ENCODE measurements around the gene CTSH.

DNA sequence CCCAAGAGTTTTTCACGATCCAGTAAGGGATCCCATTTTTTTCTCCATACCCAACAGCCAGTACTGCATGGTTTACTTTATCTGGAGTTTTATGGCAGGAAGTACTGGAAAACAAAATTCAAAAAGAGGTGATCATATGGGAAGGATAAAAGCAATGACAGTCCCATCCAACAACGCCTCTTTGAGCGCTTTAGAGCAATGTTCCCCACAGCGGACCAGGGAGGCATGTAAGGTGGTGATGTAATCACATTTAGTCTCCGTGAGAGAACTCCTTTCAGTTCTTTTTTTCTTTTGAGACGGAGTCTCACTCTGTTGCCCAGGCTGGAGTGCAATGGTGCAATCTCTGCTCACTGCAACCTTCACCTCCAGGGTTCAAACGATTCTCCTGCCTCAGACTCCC lies 21.8 kb downstream of the CTSH start:
- TF ChIP-seq RAD21 (IDR thresholded peaks at IDR 0.05; ENCODE audit: low read depth): no peak
- TF ChIP-seq, protein P1, sequence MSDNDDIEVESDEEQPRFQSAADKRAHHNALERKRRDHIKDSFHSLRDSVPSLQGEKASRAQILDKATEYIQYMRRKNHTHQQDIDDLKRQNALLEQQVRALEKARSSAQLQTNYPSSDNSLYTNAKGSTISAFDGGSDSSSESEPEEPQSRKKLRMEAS (IDR thresholded peaks at IDR 0.05): no peak
- no peak for TF ChIP-seq EP300 (IDR thresholded peaks at IDR 0.05; ENCODE audit: borderline replicate concordance)
- TF ChIP-seq TEAD4 (IDR thresholded peaks at IDR 0.05): no peak
- TF ChIP-seq, protein P2, sequence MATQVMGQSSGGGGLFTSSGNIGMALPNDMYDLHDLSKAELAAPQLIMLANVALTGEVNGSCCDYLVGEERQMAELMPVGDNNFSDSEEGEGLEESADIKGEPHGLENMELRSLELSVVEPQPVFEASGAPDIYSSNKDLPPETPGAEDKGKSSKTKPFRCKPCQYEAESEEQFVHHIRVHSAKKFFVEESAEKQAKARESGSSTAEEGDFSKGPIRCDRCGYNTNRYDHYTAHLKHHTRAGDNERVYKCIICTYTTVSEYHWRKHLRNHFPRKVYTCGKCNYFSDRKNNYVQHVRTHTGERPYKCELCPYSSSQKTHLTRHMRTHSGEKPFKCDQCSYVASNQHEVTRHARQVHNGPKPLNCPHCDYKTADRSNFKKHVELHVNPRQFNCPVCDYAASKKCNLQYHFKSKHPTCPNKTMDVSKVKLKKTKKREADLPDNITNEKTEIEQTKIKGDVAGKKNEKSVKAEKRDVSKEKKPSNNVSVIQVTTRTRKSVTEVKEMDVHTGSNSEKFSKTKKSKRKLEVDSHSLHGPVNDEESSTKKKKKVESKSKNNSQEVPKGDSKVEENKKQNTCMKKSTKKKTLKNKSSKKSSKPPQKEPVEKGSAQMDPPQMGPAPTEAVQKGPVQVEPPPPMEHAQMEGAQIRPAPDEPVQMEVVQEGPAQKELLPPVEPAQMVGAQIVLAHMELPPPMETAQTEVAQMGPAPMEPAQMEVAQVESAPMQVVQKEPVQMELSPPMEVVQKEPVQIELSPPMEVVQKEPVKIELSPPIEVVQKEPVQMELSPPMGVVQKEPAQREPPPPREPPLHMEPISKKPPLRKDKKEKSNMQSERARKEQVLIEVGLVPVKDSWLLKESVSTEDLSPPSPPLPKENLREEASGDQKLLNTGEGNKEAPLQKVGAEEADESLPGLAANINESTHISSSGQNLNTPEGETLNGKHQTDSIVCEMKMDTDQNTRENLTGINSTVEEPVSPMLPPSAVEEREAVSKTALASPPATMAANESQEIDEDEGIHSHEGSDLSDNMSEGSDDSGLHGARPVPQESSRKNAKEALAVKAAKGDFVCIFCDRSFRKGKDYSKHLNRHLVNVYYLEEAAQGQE (IDR thresholded peaks at IDR 0.05; ENCODE audit: low read depth): no peak
- TF ChIP-seq CREB1 (IDR thresholded peaks at IDR 0.05; ENCODE audit: low read depth): no peak
- TF ChIP-seq EGR1 (IDR thresholded peaks at IDR 0.05): no peak
- TF ChIP-seq ZBTB7A (IDR thresholded peaks at IDR 0.05; ENCODE audit: low read depth): no peak
